Esophagus muscularis mucosa (tissue), 4 donors: ENCODE measurements around the gene RAB44.

Experiments
- CTCF ChIP-seq, 3 experiments: fragments of 200-600 bp in 2 of 3; fragments of 450-650 bp in 1 of 3; sonication (generic) in 2 of 3; IDR thresholded peaks; one replicate each; pipeline ENCODE4 v1.5.1; 2017 to 2019; ENCODE audit warnings: antibody characterized with exemption in 3 of 3, mild to moderate bottlenecking in 2 of 3, moderate library complexity in 1 of 3
- EP300 ChIP-seq: sonication (generic); formaldehyde crosslinking; IDR thresholded peaks from one replicate; pipeline ENCODE4 v1.6.1; 2017; ENCODE audit warnings: antibody characterized with exemption
- POLR2A ChIP-seq: fragments of 450-650 bp; IDR thresholded peaks from one replicate; pipeline ENCODE4 v1.6.1; 2017; ENCODE audit warnings: antibody characterized with exemption, moderate library complexity, mild to moderate bottlenecking, low read depth
- POLR2AphosphoS5 ChIP-seq, 2 donors: sonication (generic); formaldehyde crosslinking; IDR thresholded peaks; one replicate each; pipeline ENCODE4 v1.6.1; 2017; ENCODE audit warnings: antibody characterized with exemption in 2 of 2

DNA sequence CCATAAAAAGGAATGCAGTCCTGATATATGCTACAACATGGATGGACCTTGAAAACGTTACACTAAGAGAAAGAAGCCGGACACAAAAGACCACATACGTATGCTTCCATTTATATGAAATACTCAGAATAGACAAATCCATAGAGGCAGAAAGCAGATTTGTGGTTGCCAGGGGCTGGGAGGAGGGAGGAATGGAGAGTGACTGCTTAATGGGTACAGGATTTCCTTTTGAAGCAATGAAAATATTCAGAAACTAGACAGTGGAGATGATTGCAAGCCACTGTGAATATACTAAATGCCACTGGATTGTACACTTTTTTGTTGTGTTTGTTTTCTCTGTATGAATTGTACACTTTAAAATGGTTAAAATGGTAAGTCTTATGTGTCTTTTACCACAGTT lies 48.5 kb upstream of the RAB44 start:
- TF ChIP-seq CTCF (IDR thresholded peaks at IDR 0.05) (no peak), POLR2A (no peak), POLR2AphosphoS5 (IDR thresholded peaks at IDR 0.05) (no peak), EP300 (no peak)
